GM18526 (cell line): ENCODE measurements around the gene GLO1.

ENCODE experiments used
- POLR2A ChIP-seq: IDR thresholded peaks from 3 replicates; pipeline ENCODE4 v1.6.1; 2011; ENCODE audit not compliant: insufficient read length; ENCODE audit errors: extremely low read depth

Gene GLO1

GRCh38 chr6:38684904-38685303 lies 18.0 kb downstream of the GLO1 start:
- no peak for TF ChIP-seq POLR2A

- TF ChIP-seq POLR2A = no peak
Observed at GRCh38 chr6:38684237-38684636, 18.7 kb downstream of the GLO1 start.

DNA sequence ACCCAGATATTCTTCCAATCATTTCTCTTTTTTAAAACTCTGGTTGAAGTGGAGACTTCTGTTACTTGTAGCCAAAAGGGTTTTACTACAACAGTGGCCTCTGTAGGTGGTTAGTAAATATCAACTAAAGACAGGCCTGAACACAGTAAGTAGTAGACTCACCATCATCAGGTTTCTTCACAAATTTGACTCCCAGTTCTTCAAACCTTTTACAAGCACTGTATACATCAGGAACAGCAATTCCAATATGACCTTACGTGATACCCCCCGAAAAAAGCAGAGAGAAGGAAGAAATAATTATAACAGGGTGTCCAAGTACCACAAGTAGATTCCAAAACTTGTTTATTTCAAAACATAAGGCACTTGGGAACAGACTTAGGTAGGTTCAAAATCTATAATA lies 21.1 kb downstream of the GLO1 start:
- TF ChIP-seq POLR2A = no peak

DNA sequence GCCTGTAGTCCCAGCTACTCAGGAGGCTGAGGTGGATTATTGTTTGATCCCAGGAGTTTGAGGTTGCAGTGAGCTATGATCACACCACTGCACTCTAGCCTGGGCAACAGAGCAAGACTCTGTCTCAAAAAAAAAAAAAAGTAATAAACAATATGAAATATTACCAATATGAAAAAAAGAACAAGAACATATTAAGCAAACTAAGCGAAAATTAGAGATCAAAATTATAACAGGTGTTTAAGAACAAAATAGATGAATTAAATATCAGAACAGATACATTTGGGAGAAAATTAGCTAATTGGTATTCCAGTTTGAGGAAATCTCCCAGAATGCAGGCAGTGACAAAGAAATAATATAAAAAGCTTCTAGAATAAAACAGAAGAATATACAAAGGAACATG lies 23.3 kb downstream of the GLO1 start:
- TF ChIP-seq POLR2A = no peak

GRCh38 chr6:38678178-38678760 lies 24.7 kb downstream of the GLO1 start:
- TF ChIP-seq POLR2A = no peak

DNA sequence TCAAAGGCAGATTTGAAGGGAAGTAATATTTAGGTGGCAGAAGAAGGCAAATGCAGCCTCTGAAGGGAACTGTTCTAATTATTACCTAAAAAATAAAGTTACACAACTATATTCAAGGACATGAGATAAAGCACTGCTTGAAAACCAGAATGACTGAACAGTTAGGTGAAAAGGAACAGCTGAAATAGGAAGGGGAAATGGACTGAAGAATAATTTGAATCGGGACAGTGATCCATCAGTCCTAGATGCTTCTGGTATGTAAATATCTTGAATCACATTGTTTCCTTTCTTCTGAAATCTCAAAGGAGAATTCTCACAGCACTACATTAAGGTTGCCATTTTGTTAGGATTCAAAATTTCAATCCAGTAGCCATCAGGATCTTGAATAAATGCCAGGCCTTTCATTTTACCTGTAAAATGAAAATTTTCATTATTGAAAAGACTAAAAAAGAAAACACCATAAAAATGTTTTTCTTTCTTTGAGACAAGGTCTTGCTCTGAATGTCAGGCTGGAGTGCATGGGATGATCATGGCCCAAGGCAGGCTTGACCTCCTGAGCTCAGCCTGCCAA lies 25.9 kb downstream of the GLO1 start:
- TF ChIP-seq POLR2A = no peak

- no peak for TF ChIP-seq POLR2A
Observed at GRCh38 chr6:38676236-38676973, 26.5 kb downstream of the GLO1 start.

GRCh38 chr6:38673397-38674165 lies 29.4 kb downstream of the GLO1 start:
- no peak for TF ChIP-seq POLR2A

DNA sequence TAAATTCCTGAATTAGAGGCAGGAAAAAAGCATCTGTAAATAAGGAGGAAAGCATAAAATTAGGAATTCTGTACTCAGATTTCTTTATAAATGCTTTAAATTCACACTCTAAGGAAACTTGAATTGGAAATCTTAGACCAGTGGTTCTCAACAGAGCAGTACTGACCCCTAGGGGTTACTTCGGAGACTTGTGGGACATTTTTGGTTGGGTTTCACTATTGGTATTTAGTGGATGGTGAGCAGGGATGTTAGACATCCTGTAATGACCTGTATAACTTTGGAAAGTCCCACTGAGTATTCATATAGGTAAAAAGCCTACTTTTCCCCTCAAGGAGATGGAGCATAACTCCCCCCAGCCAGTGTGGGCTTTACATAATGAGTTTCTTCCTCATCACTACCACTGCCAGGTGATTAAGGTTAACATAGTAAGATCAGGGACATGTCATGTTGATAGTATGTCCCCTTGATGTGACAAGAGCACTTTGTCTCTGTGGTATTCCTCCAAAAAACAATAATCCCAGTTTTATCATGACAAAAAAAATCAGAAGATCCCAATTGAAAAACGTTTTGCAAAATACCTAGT lies 31.0 kb downstream of the GLO1 start:
- TF ChIP-seq POLR2A = no peak

GRCh38 chr6:38658418-38659167 lies 44.4 kb downstream of the GLO1 start:
- no peak for TF ChIP-seq POLR2A

DNA sequence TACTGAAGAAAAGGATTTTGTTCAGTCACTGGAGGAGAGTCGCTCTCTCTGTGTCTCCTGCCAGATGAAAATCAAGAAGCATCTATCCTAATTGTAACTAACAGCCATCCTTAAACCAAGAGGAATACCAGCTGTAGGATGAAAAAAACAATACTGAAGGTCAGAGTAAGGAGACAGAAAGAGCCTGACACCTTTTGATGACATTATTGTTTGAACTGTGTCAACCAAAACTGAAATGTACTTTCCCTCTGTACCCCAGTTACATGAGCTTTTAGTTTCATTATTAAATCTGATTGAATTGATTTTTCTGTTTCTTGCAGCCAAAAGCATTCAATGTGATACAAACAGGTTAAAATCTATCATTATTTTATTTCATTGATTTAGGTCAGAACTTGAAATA lies 46.0 kb downstream of the GLO1 start:
- no peak for TF ChIP-seq POLR2A

GRCh38 chr6:38654263-38654662 lies 48.7 kb downstream of the GLO1 start:
- TF ChIP-seq POLR2A = no peak

- no peak for TF ChIP-seq POLR2A
Observed at GRCh38 chr6:38651121-38651784, 51.7 kb downstream of the GLO1 start.

- no peak for TF ChIP-seq POLR2A
Observed at GRCh38 chr6:38650207-38650752, 52.7 kb downstream of the GLO1 start.

DNA sequence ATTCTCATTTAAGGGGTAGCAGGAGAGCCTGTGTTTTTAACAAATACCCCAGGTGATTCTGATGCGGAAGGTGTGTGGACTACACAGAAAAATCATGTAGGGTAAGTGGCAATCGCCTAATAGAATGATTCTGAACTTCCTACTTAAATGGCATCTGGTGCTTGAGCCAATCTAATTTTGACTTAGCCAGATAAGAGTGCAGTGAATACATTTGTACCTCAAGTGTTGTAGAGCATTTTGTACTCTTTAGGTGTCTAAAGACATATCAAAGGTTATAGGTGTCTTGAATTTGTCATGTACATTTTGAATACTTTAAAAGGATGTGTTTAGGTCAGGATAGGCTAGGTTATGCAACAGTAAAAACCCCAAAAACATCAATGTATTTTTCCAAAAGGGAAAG lies 53.2 kb downstream of the GLO1 start:
- TF ChIP-seq POLR2A = no peak

GRCh38 chr6:38648629-38649028 lies 54.3 kb downstream of the GLO1 start:
- TF ChIP-seq POLR2A = no peak
